Measurements from ENCODE around the gene MARCHF9.
"Not testable (repeated sequence)": the region's sequence is repeated elsewhere in the genome, so short reads cannot be mapped to it uniquely, and the experiment has no call there.

The MARCHF9 gene

GRCh38 chr12:57772429-57773322 is 17.8 kb downstream of the MARCHF9 start, which contains the start of gene EEF1AKMT3:
Gene EEF1AKMT3 (plus strand): TSS chr12:57772614. CDS start chr12:57772725, 111 bp downstream.
- DNase-seq = no peak

GRCh38 chr12:57774634-57775033 is 19.7 kb downstream of the MARCHF9 start:
- not testable (repeated sequence) for DNase-seq

GRCh38 chr12:57775044-57775443 is 20.1 kb downstream of the MARCHF9 start:
- DNase-seq = no peak

GRCh38 chr12:57775563-57776246 is 20.8 kb downstream of the MARCHF9 start:
- no peak for DNase-seq

- no peak for DNase-seq
Measured at GRCh38 chr12:57776247-57776587, 21.3 kb downstream of the MARCHF9 start.

GRCh38 chr12:57777367-57777766 is 22.5 kb downstream of the MARCHF9 start:
- DNase-seq = no peak

- no peak for DNase-seq
Measured at GRCh38 chr12:57777911-57778310, 23.0 kb downstream of the MARCHF9 start.

- DNase-seq = no peak
Measured at GRCh38 chr12:57779736-57780135, 24.8 kb downstream of the MARCHF9 start.

- DNase-seq = no peak
Measured at GRCh38 chr12:57780284-57780897, 25.5 kb downstream of the MARCHF9 start.

GRCh38 chr12:57781244-57781643 is 26.3 kb downstream of the MARCHF9 start:
- no peak for DNase-seq

- DNase-seq = no peak
Measured at GRCh38 chr12:57781801-57782200, 26.9 kb downstream of the MARCHF9 start.

GRCh38 chr12:57782243-57782607 is 27.3 kb downstream of the MARCHF9 start:
- no peak for DNase-seq

- peak; percentile 84 for DNase-seq
Measured at GRCh38 chr12:57782608-57783465, 27.9 kb downstream of the MARCHF9 start, which contains the start of gene TSFM. Gene TSFM (plus strand): TSS chr12:57782787. CDS start chr12:57782802, 15 bp downstream.

- no peak for DNase-seq
Measured at GRCh38 chr12:57783466-57783801, 28.5 kb downstream of the MARCHF9 start.

GRCh38 chr12:57783861-57784260 is 29.0 kb downstream of the MARCHF9 start:
- DNase-seq = no peak

GRCh38 chr12:57793920-57794319 is 39.0 kb downstream of the MARCHF9 start:
- no peak for DNase-seq

GRCh38 chr12:57795354-57795753 is 40.5 kb downstream of the MARCHF9 start:
- no peak for DNase-seq

GRCh38 chr12:57796996-57797395 is 42.1 kb downstream of the MARCHF9 start:
- no peak for DNase-seq

- DNase-seq = no peak
Measured at GRCh38 chr12:57797933-57798332, 43.0 kb downstream of the MARCHF9 start.

- no peak for DNase-seq
Measured at GRCh38 chr12:57800965-57801364, 46.1 kb downstream of the MARCHF9 start.

- no peak for DNase-seq
Measured at GRCh38 chr12:57802607-57803006, 47.7 kb downstream of the MARCHF9 start.

- DNase-seq = no peak
Measured at GRCh38 chr12:57803319-57803893, 48.5 kb downstream of the MARCHF9 start.
